GM19324 (cell line): ENCODE results near the gene ZNF804A.

Source experiments
- ATAC-seq: cut with Tn5 transposase; IDR thresholded peaks from one replicate; pipeline ENCODE4 v1.9.1; 2021; ENCODE audit warnings: mild to moderate bottlenecking, moderate library complexity; ENCODE audit not compliant: unreplicated experiment, low FRiP score

The ZNF804A gene

DNA sequence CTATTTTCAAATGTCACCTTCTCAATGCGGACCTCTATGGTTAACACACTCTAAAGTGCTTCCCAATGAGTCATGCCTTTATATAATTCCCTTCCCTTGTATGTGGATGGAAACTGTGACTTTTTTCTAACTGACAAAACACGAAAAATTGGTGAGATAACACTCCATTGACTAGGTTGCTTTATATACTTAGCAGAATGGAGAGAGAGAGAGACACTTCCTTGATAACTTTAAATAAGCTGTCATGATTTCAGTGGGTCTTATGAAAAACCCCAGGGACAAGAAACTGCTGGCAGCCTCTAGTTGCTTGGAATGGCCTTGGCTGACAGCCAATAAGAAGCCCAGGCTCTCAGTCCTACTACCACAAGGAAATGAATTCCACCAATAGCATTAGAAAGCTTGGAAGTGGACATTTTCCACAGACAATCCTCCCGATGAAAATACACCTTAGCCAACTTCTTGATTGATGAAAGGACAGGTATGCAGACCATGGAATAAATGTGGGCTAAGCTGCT, 322.2 kb downstream of the ZNF804A start:
- ATAC-seq: no peak

DNA sequence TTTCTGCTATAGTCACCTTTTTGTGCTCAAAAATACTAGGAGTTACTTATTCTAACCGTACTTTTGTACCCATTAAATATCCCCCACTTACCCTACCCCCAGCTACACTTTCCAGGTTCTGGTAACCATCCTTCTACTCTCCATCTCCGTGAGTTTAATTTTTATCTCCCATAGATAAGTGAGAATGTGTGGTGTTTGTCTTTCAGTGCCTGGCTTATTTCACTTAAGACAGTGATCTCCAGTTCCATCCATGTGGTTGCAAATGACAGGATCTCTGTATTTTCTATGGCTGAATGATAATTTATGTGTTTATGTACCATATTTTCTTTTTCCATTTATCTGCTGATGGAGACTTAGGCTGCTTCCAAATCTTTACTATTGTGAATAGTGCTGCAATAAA, 323.3 kb downstream of the ZNF804A start:
- no peak for ATAC-seq

DNA sequence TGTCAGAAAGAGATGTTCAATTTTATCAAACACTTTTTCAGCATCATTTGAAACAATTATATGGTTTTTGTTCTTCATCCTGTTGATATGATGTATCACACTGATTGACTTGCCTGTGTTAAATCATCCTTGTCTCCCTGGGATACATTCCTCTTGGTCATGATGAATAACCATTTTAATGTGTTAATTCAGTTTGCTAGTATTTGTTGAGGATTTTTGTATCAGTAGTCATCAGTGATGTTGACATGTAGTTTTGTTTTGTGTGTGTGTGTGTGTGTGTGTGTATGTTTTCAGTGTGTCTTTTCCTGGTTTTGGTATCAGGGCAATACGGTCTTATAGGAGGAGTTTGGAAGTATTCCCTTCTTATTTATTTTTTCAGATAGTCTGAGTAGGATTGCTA, 325.4 kb downstream of the ZNF804A start:
- no peak for ATAC-seq

DNA sequence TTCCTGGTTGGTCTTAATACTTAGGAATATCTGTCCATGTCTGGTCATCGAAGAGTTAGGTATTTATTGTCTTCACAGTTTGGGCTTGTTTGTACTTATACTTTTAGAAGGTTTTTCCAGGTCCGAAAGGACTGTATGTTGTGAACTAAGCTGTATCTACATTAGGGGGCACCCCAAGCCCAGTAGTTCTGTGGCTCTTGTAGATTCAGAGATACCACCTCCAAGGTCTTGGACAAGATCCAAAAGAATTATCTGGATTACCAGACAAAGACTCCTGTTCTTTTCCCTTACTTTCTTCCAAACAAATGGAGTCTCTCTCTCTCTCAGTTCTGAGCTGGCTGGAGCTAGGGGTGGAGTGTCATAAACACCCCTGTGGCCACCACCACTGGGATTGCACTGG, 328.7 kb downstream of the ZNF804A start:
- no peak for ATAC-seq

DNA sequence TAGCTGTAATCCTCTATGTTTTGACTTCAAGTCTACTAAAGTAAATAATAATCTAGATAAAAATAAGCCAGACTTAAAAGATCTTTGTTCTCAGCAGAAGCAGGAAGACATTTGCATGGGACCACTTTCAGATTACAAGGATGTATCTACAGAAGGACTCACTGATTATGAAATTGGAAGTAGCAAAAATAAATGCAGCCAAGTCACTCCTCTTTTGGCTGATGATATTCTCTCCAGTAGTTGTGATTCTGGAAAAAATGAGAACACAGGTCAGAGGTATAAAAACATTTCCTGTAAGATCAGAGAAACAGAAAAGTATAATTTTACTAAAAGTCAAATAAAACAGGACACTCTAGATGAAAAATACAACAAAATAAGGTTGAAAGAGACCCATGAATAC, 338.4 kb downstream of the ZNF804A start:
- no peak for ATAC-seq

DNA sequence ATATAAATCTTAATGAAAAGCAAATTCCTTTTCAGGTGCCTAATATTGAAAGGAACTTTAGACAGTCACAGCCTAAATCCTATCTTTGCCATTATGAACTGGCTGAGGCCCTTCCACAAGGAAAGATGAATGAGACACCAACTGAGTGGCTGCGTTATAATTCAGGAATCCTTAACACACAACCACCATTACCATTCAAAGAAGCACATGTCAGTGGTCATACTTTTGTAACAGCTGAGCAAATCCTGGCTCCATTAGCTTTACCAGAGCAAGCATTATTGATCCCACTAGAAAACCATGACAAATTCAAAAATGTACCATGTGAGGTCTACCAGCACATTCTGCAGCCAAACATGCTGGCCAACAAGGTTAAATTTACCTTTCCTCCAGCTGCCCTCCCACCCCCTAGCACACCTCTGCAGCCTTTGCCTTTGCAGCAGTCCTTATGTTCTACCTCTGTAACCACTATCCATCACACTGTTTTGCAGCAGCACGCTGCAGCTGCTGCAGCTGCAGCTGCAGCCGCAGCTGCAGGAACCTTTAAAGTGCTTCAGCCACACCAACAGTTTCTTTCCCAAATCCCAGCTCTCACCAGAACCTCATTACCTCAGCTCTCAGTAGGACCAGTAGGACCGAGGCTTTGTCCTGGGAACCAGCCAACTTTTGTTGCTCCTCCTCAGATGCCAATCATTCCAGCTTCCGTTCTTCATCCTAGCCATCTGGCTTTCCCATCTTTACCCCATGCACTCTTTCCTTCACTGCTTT, 340.1 kb downstream of the ZNF804A start:
- no peak for ATAC-seq

DNA sequence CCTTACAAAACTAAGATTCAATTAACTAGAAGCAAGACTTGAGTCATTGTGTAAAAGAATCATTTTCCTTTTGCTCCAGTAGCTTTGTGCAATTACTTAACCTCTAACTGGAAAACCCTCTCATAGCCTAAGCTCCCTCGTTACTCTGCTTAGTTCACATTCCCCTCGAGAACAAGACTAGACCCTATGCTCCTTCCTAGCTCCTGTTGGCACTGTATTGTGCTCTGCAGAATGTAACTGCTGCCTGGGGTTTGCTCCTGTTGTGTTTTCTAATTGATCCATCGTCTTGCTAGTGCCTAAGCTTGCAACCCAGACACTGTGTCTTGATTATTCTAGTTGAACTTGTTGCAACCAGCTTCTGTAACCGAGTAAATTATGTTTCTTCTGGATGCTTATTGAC, 347.0 kb downstream of the ZNF804A start:
- no peak for ATAC-seq

DNA sequence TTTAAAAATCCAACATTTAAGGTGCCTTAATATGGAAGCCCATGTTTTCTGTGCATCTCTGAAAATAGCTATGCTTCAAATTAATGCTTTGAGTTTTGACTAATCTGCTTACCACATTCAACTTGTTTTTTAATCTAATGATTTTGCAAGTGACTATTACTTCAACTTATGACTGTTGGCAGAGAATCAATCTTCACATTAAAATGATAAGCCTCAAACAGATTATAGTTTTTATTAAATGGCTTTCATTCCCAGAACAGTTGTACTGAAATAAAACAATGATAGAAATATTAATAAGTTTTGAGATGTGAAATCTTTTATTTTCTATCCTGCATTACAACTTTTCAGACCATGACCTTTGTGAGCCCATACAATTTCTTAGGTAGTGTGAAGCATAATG, 347.5 kb downstream of the ZNF804A start:
- no peak for ATAC-seq

DNA sequence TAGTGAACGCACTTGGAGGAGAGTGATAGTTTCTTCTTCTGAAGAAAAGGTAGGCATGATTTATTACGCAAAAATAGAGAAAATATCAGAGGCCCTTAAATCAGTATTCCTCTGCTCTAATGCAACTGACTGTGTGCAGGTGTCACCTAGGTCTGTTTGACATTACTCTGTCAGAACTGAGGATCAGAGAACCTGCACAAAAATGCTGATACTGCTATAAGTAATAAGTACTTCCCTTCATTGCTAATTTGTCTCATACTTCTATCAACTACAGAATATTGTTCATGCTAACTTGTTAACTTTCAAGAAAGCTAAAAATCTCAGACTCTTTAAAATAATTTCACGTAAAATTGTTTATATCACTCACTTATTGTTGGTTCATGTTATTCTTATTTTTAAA, 358.5 kb downstream of the ZNF804A start:
- ATAC-seq: no peak

DNA sequence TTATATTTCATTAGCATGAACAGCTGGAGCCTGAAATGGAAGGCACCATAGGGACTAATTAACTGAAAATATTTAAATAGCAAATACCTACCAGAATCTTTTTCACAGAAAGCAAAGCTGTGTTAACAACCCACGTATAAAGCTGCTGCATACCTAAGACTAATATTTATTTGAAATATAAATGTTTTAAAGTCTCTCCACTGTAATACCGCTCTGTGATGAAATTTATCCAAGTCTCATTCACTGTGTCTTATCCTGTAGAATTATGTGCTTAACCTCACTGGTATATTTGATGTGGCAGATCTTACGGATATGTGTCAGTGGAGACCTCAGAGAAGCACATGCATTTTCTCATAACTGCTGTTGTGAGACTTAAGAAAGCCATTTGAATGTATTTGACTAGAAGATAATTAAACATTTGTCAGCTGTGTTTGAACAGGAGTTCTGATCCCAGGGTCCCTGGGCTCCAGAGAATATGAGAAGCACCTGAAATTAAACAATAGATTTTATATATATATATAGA, 373.3 kb downstream of the ZNF804A start:
- ATAC-seq: no peak
